HuH-7 (cell line): Measurements from ENCODE around the gene DDX25.

ENCODE experiments used
- DNase-seq: peaks from one replicate; pipeline ENCODE4 v3.0.0; 2011; ENCODE audit warnings: low spot score

DDX25 gene

DNA sequence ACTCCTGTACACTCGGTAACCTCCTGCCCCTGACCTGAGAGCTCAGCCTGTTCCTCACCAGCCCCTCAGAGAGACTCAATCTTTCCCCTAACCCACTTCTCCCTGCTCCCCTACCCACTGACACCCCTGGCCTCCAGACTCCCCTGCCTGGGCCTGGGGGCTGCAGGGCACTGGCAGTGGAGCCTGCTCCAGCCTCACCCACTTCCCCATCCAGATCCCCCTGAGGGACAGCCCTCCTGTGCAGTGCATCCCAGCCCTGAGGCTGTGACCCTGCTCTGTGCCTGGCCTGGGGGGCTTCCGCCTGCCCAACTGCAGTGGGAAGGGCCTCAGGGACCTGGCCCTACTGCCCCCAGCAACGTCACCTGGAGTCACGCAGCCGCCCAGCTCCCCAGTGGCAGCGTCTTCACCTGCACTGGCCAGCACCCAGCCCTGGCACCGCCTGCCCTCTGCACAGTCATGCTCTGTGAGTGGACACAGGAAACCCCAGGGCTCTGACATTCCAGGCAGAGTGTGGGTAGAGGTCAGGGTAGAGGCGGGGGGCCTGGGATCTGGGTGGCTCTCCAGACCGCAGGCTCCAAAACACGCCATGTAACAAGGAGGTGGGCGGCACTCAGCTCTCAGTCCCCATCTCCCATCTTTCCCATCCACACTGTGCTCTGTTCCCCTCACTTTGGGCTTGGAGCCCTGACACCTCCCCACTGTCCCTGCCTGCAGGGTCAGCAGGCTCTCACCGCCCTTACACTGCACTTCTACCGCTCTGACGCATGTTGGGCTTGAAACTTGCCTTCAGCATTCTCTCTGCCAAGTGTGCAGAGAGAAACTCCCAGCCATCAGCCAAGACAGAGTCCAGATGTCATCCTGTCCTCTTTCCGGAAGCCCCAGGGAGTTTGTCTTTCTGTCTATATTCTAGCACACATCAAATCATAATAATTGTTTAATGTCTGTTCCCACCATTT, 46.7 kb downstream of the DDX25 start:
- no peak for DNase-seq

DNA sequence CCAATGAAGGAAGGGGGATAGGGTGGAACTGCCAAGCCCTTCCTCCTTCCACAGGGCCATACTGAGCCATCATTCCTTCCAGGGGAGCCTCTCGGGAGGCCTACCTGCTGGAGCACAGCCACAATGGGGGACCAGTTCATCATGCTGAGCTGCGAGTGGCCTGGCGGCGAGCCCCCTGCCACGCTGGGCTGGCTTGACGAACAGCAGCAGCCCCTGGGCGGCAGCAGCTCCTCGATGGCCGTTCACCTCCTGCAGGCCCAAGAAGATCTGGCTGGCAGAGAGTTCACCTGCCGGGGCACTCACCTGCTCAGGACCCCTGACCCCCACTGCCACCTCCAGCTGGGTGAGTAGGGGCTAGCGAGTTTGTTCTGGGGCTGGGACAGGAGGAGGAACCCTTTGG, 47.4 kb downstream of the DDX25 start:
- DNase-seq, result no peak

DNA sequence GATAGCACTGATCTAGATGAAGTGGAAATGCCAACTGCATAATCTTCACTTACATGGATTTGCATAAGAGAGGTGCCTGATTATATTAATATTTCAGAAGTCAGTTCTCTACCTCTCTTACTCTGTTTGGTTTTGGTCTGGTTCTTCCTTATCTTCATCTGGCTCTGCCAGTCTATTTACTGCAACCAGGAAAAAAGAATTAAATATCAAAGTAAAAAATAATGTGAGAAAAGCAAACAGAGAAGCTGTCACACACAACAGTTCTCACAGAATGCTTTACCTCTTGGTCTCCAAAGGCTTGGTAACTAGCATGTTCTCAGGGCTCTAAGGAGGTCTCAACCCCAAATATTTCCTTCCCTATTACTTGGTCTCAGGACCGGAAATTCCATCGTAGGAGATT, 48.3 kb downstream of the DDX25 start:
- no peak for DNase-seq

DNA sequence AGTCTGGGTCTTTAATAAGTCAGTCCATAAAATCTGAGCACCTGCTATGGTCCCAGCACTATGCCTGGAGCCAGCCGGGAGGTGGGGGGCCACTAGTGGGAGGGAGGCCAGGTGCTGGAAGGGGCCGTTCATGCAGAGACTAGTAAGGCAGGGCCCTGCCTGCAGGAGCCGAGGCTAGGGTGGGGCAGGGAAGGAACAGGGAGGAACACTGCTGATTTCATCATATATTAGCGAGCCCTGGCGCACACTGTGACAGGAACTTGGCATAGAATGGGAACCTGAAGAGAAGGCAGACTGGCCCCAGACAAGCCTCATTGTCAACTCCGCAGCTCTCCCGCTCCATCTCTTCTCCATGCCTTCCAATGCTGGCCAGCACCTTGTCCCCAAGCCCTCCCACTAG, 48.7 kb downstream of the DDX25 start:
- no peak for DNase-seq

DNA sequence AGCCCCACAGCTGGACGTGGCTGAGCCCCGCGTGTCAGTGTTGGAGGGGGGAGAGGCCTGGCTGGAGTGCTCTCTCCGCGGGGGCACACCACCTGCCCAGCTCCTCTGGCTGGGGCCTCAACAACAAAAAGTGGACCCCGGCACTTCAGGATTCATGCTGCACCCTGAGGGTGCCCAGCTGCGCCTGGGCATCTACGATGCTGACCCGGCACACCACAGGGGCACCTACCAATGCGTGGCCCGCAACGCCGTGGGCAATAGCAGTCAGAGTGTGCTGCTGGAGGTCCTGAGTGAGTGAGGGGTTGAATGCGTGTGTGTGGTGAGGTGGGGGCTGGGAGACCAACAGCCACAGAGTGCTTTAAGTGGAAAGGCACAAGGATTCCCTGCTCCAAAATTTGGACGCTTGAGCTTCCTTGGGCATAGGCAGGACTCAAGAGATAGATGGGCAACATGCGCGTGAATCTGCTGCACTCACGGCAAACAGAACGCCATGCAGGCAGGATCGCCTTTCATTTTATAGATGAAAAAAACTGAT, 49.2 kb downstream of the DDX25 start:
- no peak for DNase-seq

DNA sequence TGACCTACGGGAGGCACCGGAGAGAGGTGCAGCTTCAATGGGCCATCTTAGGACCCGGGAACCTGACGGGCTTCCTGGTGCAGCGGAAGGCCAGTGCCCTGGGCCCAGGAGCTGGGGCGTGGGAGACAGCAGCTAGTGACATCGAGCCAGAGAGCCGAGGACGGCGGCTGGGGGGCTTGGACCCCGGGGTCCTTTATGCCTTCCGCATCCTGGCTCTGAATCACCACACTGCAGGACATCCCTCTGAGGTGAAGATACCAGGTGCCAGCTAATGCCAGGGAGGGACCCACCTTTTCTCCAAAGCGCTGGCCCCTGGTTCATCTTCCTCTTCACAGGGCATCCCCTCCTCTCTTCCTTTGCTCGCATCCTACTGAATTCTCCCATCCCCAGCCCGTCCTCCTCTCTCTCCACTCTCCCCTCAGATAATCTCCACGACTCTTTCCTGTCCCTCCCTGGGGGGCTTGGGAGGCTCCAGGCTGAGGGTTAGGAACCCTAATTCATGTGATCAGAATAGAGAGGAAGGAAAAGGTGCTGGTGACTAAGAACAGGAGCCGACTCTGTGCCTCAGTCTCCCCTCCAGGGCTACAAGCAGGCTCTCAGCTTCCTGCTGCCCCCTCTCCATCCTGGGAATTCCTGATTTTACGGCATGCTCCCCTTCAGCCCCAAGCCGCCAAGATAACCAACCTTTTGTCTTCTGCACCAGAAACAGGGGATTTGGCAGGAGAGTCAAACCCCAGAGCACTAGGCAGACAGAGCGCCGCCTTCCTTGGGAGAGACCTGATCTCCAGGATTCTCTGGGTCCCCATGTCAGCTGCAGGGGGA, 50.0 kb downstream of the DDX25 start:
- DNase-seq, result no peak

DNA sequence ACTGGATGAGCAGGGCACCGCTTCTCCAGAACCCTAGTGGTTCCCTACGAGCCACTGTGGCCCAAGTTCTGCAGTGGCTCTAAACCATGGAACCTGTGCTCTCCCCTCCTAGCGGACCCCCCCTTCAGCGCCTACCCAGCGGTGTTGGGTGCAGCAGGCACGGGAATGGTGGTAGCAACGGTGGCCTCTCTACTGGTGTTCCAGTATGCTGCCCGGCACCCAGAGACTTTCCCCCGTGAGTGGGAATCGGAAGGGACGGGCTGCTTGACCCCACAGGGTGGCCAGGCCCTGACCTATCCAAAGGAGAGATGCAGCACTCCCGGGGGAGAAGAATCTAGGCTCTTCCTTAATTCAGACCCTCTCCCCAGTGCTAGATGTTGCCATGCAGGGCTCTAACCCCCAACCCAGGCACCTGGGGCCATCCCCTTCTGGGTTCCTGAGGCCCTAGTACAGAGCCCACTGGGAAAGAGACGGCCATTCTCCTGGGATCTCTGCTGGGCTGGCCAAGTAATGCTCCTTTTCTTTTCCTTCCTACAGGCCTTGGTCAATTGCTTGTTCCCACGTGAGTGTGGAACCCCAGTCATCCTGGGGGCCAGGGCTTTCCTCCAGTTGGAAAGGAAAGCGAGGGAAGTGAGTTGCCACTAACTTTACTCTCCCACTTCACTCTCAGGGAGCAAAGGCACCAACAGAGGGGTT, 50.8 kb downstream of the DDX25 start:
- no peak for DNase-seq

DNA sequence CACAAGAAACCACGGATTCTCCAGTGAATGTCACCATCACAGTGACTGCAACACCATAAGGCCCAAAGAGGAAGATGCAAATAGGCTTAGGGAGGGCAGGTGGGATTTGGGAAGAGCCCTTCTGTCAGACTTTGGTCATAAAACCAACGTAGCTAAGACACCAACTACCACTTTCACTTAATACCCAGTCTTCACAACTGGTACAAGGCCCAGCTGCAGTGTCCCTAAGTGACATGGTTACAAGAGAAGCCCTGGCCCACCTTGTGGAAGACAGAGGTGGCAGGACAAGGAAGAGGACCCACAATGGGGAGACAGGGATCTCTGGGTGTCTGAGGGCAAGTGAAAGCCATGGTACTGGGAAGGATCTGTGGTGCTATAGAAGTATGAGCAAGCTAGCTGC, 51.5 kb downstream of the DDX25 start:
- no peak for DNase-seq

DNA sequence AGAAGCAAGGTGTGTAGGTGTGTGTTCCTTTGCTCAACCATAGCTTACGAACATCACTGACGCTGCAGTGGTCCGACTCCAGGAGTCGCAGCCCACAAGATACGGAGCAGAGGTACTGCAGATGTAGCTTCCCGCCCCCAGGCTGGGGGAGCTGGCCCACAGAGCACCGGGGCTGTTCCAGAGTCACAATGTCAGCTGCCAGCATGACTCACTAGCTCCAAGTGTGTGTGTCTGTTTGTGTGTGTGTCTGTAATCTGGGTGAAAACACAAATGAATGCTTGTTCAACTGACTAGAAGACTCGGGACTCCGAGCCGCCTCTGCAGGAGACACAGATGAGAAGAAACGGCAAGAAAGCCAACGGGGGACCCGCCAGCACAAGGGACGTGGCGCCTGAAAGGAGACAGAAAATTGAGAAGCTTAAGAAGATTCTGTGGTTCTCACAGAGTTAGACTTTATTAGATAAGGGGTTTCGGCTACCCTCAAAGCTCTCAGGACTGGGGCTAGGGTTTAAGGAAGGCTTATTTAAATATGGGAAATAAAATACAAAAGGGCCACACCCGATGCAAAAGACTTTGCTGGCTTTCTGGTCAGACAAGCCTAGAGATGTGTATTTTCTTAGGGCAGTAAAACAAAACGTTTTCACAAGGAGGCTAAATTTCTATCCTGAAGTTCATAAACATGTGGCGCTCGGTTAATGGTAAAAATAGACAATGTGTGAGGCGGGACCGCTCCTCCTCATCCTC, 52.3 kb downstream of the DDX25 start:
- no peak for DNase-seq

DNA sequence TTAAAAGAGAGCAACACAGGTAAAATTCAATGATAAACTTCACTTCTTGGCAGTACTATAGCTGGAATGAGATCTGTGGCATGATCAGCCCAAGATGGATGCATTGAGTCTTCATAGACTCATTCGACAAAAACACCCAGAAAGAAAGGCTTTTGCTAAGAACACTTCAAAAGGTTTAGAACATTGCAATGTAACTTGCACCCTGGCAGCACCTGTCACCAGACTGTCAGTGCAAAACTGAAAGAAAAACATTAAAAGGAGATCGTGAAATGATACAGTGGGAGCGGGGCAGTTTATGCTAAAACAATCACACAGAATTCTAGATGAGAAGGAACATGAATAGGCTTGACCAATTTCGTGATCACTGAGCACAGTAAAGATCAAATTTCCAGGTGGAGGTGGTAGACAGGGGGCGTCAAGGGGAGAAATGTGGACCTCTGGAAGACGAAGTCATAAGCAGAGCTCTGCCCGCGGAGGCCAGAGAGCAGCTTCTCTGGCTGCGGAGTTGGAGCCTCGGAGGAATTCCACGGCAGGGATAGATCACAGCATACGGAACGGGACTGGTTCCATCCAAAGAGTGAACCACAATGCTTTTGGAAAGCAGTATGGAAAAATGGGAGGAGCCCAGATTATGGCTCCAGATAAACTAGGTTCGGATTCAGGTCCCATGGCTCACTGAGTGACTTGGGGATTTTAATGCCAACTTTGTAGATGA, 53.5 kb downstream of the DDX25 start:
- DNase-seq, result no peak

DNA sequence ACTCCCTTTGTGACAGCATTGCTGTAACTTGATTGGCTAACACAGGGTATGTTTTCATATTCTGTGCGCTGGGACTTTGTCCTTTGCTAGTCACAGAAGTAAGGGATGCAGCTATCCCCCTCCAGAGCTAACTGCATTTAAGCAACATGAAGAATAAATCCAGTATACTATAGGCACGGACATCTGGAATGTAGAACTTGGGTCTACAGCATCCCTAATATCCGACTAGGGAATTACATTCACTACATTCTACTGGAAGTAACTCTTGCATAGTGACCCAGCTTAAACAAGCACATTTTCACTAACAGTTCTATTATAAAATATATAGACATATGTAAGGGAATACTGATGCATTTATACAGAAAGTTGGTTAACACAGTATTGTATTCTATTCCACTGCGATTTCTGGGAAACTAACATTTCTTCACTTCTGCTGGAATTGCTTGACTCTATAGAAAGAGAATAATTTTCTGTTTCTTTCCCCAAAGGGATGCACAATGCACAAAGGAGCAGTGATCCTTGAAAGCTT, 54.6 kb downstream of the DDX25 start:
- no peak for DNase-seq

DNA sequence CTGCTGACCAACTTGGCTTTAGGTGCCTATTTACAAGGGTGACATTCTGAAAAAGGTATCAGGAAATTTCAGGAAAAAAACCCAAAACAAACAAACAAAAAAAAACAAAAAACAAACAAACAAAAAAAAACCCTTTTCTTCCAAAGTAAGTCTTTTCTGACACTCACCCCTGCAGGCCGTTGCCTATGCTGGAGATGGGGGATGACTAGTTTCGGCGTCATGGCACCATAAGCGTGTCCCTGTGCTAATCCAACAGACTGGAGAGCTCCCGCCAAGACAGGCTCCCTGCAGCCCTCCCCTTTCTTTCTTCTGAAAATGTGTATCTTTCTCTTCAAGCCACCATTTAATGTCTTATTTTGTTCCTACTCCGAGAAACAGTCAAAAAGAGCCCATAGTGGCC, 55.2 kb downstream of the DDX25 start:
- no peak for DNase-seq

DNA sequence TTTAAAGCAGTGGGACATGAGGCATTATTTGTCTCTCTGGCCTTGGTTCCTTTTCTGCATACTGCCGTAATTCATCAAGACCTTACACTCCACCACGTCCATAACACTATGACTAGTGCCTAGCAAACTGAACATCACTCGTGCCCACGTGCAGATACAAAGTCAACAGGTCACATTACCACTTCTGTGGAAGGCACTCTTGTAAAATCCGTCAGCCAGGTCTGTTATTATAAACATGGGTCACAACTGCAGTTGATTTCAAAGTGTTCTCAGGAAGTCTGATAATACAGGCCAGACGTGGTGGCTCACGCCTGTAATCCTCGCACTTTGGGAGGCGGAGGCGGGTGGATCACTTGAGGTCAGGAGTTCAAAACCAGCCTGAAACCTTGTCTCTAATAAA, 55.6 kb downstream of the DDX25 start:
- DNase-seq, result no peak

DNA sequence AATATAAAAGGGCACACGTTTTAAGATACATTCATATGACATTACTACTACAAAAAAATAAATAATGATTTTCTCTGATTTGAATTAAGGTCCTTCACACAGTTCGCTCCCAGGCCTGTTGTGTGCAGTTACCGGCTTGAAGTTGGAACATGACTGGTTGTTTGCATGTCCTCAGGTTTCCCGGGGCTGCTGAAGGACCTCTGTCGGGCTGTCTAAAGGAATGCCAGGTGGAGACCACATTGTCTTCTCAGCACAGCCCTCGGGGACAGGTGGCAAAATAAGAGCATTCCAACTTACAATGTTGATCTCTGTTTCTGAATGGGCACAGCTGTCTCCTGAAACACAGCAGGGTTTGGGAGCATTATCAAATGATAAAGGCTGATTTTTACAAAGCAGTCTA, 56.5 kb downstream of the DDX25 start:
- no peak for DNase-seq

DNA sequence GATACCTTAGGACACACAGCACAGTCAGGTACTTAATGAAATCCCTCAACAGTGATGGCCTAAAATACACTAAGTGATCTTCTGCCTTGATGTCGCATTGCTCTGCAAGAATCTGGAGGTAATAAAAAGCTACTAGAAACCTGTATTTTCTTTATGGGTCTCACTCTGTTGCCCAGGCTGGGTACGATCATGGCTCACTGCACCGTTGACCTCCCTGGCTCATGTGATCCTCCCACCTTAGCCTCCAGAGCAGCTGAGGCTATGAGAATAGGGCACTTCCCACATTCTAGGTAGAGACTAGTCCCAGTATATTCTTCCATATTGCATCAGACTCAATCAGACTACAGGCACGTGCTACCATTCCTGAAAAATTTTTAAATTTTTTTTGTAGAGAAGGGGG, 63.2 kb downstream of the DDX25 start:
- no peak for DNase-seq

DNA sequence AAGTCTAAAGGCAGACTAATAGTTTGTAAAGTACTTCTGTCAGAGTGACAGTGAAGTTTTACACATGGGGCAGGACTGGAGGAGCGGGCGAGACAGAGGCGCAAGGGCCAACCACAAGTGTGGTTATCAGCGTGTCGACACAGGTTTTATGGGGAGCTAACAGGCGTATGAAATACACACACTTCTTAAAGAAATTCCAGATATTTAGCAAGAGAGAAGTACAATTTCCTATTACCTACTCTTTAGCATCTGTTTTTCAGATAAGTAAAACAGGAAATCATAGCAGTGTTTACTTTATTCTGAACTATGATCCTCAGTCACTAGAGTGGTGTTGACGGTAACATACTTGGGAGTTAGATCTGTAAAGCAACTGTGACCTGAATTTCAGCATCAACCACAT, 64.0 kb downstream of the DDX25 start:
- no peak for DNase-seq

DNA sequence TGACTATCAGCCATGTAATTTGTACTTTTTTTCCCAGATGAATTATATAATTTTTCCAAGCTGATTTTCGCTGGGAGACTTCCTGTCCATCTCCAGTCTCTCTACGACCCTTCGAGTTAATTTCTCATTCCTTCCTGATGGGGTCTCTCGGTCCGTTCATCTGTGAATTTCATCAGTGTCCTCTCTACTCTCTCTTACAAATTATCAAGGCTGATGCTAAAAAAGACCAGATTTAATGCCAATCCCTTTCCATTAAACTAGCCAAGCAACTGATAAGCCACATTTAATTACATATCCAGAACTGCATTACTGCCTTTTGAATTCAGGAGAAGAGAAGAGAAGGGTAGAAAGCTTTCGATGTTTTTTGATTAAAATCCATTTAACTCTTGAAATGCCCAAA, 67.3 kb downstream of the DDX25 start:
- no peak for DNase-seq

DNA sequence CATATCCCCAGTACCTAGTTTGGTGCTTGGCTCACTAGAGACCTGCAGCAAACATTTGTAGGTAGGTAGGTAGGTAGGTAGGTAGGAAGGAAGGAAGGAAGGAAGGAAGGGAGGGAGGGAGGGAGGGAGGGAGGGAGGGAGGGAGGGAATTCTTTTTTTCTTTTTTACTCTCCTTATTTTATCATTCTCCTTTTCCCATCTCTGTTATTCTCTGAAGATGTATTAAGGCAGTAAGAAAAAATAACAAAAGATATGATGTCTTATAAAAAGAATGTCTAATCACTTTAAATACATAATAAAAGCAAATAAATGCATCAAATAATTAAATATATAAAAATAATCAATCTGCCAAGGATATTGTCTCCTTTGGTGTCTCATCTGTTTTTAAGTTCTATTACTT, 70.0 kb downstream of the DDX25 start:
- no peak for DNase-seq

DNA sequence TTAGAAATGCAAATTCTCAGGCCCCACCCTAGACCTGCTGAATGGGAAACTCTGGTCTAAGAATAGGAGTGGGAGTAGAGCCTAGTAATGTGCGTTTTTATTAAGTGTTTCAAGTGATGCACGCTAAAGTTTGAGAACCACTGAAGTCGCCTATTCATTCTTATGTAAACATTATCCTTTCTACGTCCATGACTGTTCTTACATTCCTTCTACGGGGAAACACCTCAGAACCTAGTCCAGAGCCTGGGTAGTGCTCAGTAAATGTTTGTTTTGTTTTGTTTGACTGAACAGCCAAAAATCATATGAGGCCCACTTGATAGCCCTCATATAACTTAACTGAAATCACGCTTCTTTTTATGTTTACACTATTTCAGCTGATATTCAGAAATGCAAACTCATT, 71.3 kb downstream of the DDX25 start:
- DNase-seq, result no peak

DNA sequence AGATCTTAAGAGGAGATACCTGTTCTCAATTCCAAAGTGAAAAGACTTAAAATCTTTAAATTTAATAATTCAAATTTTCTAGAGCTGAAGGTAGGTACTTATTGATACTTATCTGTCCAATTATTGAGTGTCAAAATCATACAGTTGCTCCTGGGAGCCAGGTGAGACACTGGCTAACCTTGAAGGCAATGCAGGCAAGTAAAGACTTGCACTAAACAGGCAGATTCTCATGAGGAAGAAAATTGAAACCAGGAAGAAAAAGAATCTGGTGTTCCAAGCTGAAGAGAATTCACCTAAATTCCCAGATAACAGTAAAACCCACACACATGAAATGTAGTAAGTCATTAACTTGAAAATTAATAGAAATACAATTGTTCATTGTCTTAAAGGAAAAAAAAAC, 71.8 kb downstream of the DDX25 start:
- DNase-seq, result no peak

DNA sequence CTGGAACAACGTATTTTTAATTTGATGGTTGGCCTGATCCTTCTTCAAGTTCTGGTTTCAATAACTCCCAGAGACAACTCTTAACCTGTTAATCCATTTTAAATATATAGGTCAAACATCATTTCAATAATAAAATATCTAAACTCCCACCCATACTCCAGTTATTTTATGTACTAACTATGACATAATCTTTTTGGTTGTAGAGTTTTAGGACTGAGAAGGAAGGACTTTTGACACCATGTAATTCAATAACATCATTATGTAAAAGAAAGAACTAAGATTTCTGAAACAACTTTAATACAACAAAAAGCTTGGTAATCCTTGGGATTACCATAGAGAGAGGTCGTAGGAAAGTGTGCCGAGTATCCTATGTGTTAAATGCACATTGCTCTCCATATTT, 73.0 kb downstream of the DDX25 start:
- DNase-seq, result no peak
